ENCODE results near the gene CEACAM6.

Gene CEACAM6

GRCh38 chr19:41709951-41710645 is 45.2 kb upstream of the CEACAM6 start:
- POLR2A ChIA-PET = no interaction called here
- TF ChIP-seq CTCF (IDR thresholded peaks at IDR 0.05; ENCODE audit: control extremely low read depth, extremely low read depth, low read depth, missing control alignments) = no peak
- DNase-seq (ENCODE audit: extremely low spot score) = no peak
- CTCF ChIA-PET = no interaction called here

GRCh38 chr19:41711376-41712261 is 43.7 kb upstream of the CEACAM6 start:
- no peak for DNase-seq (ENCODE audit: extremely low spot score)
- TF ChIP-seq CTCF (IDR thresholded peaks at IDR 0.05; ENCODE audit: control extremely low read depth, extremely low read depth, low read depth, missing control alignments) = no peak
- POLR2A ChIA-PET = no interaction called here
- CTCF ChIA-PET = interaction anchor here (1.1 kb wide), 1 partner anchor 10 kb away, joined by 4 read pairs; no protein-coding TSS in a partner anchor

- CTCF ChIA-PET = no interaction called here
- DNase-seq (ENCODE audit: extremely low spot score) = no peak
- TF ChIP-seq CTCF (IDR thresholded peaks at IDR 0.05; ENCODE audit: control extremely low read depth, extremely low read depth, low read depth, missing control alignments) = no peak
- POLR2A ChIA-PET = no interaction called here
These were observed 40.7 kb upstream of the CEACAM6 start for GRCh38 chr19:41714598-41714997.

- no peak for TF ChIP-seq CTCF (IDR thresholded peaks at IDR 0.05; ENCODE audit: control extremely low read depth, extremely low read depth, low read depth, missing control alignments)
- CTCF ChIA-PET = interaction anchor here (0.6 to 4.9 kb wide), 3 partner anchors 12 to 77 kb away, joined by 3 to 29 read pairs (median 13); no protein-coding TSS in a partner anchor
- DNase-seq (ENCODE audit: extremely low spot score) = no peak
These were observed 36.6 kb upstream of the CEACAM6 start for GRCh38 chr19:41718761-41719160.

GRCh38 chr19:41720103-41720502 is 35.2 kb upstream of the CEACAM6 start:
- no peak for DNase-seq (ENCODE audit: extremely low spot score)
- ChIA-PET POLR2A (no interaction called here), CTCF (interaction anchor here (4.9 kb wide), 1 partner anchor 13 kb away, joined by 29 read pairs; no protein-coding TSS in a partner anchor)
- no peak for TF ChIP-seq CTCF (IDR thresholded peaks at IDR 0.05; ENCODE audit: control extremely low read depth, extremely low read depth, low read depth, missing control alignments)

More at GRCh38 chr19:41718761-41719160, 36.6 kb upstream of the CEACAM6 start:
- POLR2A ChIA-PET = no interaction called here

- ChIA-PET CTCF (no interaction called here), POLR2A (no interaction called here)
These were observed 28.8 kb upstream of the CEACAM6 start for GRCh38 chr19:41726493-41726892.

More at GRCh38 chr19:41726493-41726892, 28.8 kb upstream of the CEACAM6 start:
- no peak for TF ChIP-seq CTCF (IDR thresholded peaks at IDR 0.05; ENCODE audit: control extremely low read depth, extremely low read depth, low read depth, missing control alignments)
- DNase-seq (ENCODE audit: extremely low spot score) = no peak

All from GM10248 (cell line).